Measurements from ENCODE around the gene SZRD1.

- no peak for TF ChIP-seq BACH2 (CRISPR knock-in tag; IDR thresholded peaks at IDR 0.05; ENCODE audit: borderline replicate concordance)
- no peak for TF ChIP-seq TOX (CRISPR knock-in tag; IDR thresholded peaks at IDR 0.05; ENCODE audit: borderline replicate concordance)
- TF ChIP-seq CREB5 (CRISPR knock-in tag; IDR thresholded peaks at IDR 0.05; ENCODE audit: low read depth): no peak
- no peak for TF ChIP-seq ZC3H10 (CRISPR knock-in tag; IDR thresholded peaks at IDR 0.05)
- TF ChIP-seq, protein P1, sequence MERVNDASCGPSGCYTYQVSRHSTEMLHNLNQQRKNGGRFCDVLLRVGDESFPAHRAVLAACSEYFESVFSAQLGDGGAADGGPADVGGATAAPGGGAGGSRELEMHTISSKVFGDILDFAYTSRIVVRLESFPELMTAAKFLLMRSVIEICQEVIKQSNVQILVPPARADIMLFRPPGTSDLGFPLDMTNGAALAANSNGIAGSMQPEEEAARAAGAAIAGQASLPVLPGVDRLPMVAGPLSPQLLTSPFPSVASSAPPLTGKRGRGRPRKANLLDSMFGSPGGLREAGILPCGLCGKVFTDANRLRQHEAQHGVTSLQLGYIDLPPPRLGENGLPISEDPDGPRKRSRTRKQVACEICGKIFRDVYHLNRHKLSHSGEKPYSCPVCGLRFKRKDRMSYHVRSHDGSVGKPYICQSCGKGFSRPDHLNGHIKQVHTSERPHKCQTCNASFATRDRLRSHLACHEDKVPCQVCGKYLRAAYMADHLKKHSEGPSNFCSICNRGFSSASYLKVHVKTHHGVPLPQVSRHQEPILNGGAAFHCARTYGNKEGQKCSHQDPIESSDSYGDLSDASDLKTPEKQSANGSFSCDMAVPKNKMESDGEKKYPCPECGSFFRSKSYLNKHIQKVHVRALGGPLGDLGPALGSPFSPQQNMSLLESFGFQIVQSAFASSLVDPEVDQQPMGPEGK (CRISPR knock-in tag; IDR thresholded peaks at IDR 0.05; ENCODE audit: borderline replicate concordance): no peak
- TF ChIP-seq ESRRG (CRISPR knock-in tag; IDR thresholded peaks at IDR 0.05): no peak
- TF ChIP-seq, protein P2, sequence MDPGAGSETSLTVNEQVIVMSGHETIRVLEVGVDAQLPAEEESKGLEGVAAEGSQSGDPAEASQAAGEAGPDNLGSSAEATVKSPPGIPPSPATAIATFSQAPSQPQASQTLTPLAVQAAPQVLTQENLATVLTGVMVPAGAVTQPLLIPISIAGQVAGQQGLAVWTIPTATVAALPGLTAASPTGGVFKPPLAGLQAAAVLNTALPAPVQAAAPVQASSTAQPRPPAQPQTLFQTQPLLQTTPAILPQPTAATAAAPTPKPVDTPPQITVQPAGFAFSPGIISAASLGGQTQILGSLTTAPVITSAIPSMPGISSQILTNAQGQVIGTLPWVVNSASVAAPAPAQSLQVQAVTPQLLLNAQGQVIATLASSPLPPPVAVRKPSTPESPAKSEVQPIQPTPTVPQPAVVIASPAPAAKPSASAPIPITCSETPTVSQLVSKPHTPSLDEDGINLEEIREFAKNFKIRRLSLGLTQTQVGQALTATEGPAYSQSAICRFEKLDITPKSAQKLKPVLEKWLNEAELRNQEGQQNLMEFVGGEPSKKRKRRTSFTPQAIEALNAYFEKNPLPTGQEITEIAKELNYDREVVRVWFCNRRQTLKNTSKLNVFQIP (CRISPR knock-in tag; IDR thresholded peaks at IDR 0.05; ENCODE audit: borderline replicate concordance, low read depth): no peak
Measured at GRCh38 chr1:16440131-16440469, 73.1 kb downstream of the SZRD1 start.

Measured in SK-N-SH treated with all-trans-retinoic acid at 6 μM for 48 hours (cell line).